ENCODE results near the gene SFRP2.

Gene SFRP2

DNA sequence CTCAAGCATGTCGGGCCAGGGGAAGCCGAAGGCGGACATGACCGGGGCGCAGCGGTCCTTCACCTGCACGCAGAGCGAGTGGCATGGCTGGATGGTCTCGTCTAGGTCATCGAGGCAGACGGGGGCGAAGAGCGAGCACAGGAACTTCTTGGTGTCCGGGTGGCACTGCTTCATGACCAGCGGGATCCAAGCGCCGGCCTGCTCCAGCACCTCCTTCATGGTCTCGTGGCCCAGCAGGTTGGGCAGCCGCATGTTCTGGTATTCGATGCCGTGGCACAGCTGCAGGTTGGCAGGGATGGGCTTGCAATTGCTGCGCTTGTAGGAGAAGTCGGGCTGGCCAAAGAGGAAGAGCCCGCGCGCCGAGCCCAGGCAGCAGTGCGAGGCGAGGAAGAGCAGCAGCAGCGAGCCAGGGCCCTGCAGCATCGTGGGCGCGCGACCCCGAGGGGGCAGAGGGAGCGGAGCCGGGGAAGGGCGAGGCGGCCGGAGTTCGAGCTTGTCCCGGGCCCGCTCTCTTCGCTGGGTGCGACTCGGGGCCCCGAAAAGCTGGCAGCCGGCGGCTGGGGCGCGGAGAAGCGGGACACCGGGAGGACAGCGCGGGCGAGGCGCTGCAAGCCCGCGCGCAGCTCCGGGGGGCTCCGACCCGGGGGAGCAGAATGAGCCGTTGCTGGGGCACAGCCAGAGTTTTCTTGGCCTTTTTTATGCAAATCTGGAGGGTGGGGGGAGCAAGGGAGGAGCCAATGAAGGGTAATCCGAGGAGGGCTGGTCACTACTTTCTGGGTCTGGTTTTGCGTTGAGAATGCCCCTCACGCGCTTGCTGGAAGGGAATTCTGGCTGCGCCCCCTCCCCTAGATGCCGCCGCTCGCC is at the start of gene SFRP2:
Gene SFRP2 (minus strand): TSS at position 671 of the 864 bp plus-strand sequence. CDS start 248 bp downstream, at position 423.
- DNase-seq = no peak

DNA sequence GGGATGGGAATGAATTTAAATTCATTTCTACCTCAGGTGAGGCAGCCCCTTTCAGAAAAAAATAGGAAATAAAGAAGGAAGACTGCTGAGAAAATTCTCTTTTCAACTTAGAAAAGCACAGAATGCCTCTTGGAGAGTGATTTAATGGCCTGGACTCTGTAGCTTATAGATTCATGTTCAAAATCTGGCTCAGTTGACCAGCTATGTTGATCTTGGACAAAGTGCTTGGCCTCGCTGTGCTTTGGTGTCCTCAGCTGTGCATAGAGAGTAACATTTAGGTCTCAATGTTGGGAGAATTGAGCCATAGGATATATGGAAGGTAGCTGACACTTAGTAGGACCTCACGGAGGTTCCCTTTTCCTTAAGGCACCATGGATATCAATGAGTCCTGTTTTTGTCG is 49.7 kb upstream of the SFRP2 start:
- DNase-seq = no peak

DNA sequence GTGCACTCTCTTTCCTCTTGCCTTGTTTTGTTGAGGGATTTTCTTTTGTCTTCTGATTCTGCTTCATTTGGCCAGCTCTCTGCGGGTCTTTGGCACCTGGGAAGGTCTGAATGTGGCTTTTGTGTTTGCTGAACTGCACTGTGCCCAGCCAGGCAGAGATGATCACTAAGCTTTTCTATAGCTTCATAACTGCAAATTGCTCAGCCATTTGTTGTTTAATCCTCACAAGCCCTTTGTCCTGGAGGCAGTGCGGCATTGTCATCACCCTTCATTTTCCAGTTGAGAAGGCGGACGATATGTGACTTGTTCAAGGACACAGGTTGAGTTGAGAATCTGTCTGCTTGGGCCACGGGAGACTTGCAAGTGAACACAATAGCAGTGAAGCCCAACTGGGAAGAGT is 46.0 kb upstream of the SFRP2 start:
- no peak for DNase-seq

DNA sequence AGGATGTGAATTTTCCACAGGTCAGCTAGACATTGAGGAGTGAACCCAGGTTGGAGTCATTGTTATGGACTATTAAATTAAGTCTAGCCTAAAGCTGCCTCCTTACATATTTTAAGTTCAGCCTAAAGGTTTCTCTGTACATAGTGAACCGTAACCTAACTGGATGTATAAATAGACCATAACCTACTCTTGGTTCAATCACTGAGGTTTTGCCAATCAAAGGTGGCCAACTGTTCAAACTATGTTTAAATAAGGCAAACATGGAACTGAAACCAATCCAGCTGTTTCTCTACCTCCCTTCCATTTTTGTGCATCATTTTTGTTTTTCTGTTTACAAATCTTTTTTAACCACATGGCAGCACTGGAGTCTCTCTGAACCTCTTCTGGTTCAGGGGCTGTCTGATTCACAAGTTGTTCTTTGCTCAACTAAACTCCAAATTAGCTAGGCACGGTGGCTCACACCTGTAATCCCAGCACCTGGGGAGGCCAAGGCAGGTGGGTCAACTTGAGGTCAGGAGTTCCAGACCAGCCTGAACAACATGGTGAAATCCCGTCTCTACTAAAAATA is 43.9 kb upstream of the SFRP2 start:
- DNase-seq = no peak

DNA sequence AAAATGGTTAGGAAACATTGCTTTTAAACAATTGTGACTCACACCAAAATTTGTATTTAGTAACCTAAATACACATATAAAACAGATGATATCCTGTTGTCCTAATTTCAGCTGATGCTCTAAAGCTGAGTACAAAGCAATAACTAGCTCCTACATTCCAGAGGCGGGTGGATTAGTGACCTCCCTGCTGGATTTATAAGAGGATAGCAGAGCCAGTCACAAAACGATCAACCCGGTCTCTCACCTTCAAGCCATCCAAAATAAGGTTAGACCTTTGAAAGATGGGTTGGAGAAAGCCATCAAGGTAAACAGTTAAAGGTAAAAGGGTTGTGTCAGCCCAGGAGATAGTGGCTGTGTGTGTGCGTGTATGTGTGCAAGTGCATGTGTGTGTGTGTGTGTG is 43.2 kb upstream of the SFRP2 start:
- DNase-seq = no peak

DNA sequence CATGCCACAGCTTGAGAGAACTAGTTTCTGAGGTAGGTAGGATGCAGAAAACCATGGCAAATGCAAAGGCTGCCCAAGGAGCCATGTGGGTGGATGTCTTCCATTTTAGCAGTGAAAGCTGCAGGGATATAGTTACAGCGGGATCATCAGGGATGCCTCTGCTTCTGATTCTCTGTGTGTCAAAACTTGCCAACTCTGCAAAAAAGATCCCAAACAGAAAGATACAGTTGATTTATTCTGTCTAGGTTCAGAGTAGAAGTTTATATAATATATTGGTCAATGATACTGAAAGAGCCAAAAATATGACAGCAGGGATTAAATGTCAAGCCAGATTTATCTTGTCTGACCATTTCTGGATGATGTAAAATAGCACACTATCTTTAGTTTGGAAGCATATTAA is 42.4 kb upstream of the SFRP2 start:
- DNase-seq = no peak

DNA sequence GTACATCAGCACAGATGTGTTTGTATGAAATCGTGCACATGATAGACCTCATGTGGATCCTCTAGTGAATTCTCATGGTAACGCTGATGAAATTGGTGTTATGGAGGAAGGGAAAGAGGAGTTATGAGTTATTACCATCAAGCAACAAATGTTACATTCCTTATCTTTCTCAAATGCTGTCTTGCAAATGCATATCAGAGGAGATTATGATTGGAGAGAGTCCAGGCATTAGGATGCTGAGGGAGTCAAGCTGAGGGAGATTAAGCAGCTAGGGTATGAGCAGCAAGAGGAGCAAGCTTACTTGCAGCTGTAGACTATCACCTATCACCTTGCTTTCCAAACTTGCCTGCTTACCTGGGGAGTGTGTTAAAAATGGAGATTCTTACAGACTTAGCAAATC is 36.8 kb upstream of the SFRP2 start:
- DNase-seq = no peak

DNA sequence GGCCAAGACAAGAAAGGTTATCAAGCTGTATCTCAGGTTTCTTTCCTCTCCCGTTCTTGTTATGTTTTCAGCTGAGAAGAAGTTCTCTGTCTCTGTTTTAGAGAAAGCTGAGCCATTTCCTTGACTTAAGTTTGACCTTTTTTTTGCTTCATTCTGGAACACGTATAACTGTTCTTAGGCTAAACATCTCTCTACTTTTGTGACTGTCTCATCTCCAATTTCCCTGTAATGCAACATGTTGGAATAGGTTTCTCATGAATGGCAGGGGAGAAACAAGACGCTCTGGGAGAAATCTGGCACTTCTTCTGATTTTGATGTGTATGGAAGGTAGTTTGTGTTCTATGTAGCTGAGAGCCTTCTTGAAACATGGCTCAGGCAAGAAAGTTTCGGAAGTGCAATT is 36.2 kb upstream of the SFRP2 start:
- DNase-seq = no peak

GRCh38 chr4:153824501-153824900 is 35.6 kb upstream of the SFRP2 start:
- DNase-seq = no peak

GRCh38 chr4:153823483-153823882 is 34.6 kb upstream of the SFRP2 start:
- no peak for DNase-seq

- DNase-seq = no peak
Measured at GRCh38 chr4:153822316-153822715, 33.4 kb upstream of the SFRP2 start.

GRCh38 chr4:153817466-153817865 is 28.6 kb upstream of the SFRP2 start:
- DNase-seq = no peak

- DNase-seq = no peak
Measured at GRCh38 chr4:153816542-153816941, 27.7 kb upstream of the SFRP2 start.

- DNase-seq = no peak
Measured at GRCh38 chr4:153814789-153815188, 25.9 kb upstream of the SFRP2 start.

DNA sequence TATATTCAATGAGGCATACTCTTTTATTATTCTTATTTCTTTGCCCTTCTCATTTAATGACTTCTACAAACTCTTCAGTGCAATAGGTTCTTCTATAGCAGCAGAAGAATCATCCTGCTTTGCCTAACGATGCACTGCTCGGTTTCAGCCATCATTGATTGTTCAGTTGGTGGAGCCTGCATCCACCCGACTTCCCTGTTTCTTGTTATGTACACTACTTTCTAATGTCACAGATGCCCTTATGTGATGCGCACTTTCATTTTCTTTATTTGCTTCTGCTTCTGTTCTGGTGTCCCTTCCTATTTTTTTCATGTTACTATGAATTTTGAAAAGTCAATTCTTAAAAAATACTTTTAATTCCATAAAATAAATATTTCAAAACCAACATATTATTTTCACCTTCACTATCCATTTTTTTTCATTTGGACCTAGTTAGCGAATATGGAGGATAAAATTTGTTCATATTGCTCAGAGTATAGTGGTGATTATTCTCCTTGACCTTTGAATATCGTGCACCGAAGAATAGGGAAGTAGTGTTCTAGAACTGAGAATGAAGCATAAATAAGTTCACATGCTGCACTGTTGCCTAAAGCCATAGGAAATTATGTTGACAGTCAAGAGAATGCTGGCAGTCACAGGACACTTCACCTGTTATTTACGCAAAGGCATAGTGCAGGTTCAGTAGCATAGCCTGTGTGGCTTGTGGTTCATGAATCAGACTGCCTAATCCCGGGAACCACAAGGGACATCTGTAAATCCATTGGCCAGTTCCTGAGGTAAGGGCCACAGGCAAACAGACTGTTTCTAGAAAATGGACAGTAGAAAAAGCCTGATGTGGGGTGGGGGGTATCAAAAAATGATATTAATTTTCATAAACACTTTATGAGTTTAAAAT is 21.3 kb upstream of the SFRP2 start:
- DNase-seq = no peak

- DNase-seq = no peak
Measured at GRCh38 chr4:153809307-153809706, 20.4 kb upstream of the SFRP2 start.

GRCh38 chr4:153808175-153808574 is 19.3 kb upstream of the SFRP2 start:
- DNase-seq = no peak

GRCh38 chr4:153806073-153806472 is 17.2 kb upstream of the SFRP2 start:
- DNase-seq = no peak

GRCh38 chr4:153804722-153805121 is 15.8 kb upstream of the SFRP2 start:
- no peak for DNase-seq

GRCh38 chr4:153799694-153800074 is 10.8 kb upstream of the SFRP2 start:
- no peak for DNase-seq

- no peak for DNase-seq
Measured at GRCh38 chr4:153798901-153799693, 10.2 kb upstream of the SFRP2 start.

- no peak for DNase-seq
Measured at GRCh38 chr4:153798420-153798819, 9.5 kb upstream of the SFRP2 start.

DNA sequence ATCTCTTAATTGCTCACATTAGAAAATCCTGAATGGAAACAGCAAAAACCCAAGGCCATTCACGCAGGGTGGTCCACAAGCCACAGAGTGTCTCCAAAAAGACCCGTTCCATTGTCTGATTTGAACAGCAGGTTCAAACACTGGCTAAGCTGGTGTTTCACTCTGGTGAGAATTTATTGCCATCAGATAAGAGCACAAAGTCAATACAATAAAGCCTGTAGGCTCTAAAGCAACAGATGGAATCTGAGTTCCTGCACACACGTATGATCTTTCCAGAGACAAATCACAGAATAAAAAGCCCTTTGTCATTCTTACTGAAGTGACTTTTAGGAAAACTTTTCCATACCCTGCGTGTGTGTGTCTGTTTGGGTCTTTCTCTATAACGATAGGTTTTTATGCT is 5.1 kb upstream of the SFRP2 start:
- DNase-seq = no peak
